ENCODE measurements around the gene CABP4. TPM values are rescaled to one million over a fixed set of nuclear protein-coding genes. Genes with fewer than 3 reads are reported as not detected.

The CABP4 gene
- polyA plus RNA-seq, 2 donors: 0.14 to 0.39 TPM

GRCh38 chr11:67500831-67501715 is 45.9 kb downstream of the CABP4 start:
- H3K4me3 ChIP-seq (ENCODE audit: low read depth in 1 of 2, low read length in 2 of 2): no peak overlapping the region
- peaks cover 7 to 43% of the 10 kb centered on the region in 2 donors for H3K36me3 ChIP-seq (ENCODE audit: control insufficient read depth in 2 of 2, insufficient read depth in 2 of 2, low read length in 1 of 2)
- H3K27ac ChIP-seq (ENCODE audit: low read depth in 2 of 2, low read length in 1 of 2): no peak overlapping the region
- H3K9me3 ChIP-seq (ENCODE audit: control insufficient read depth in 2 of 2, insufficient read depth in 1 of 2, low read depth in 1 of 2, low read length in 1 of 2): peaks cover 0 to 2% of the 10 kb centered on the region in 2 donors
- H3K27me3 ChIP-seq (ENCODE audit: control insufficient read depth in 1 of 2, insufficient read depth in 2 of 2, low read length in 2 of 2): no peaks in the 10 kb centered on the region
- peaks cover 10% of the 10 kb centered on the region in 2 donors for H3K4me1 ChIP-seq (ENCODE audit: control insufficient read depth in 2 of 2, insufficient read depth in 2 of 2, low read length in 1 of 2)
- WGBS, 2 donors: 91 to 93% methylated on average over 9 of the region's 9 CpGs

DNA sequence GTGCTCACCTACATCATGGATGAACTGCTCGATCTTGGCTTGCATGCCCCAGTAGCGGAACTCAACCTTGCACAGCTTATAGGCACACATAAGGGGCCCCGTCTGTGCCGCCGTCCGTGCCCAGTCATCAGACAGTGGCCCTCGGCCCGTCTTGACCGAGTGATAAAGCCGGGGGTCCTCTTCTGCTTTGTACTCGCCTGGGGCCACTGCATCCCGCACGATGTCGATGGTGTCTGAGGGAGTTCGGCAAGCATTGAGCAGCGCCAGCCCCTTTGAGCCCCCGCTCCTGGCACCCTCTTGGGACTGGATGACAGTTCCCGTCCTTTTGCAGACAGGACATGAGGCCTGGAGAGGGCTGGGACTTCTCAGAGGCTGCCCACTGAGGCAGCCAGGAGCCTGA is 46.7 kb downstream of the CABP4 start:
- WGBS, 2 donors: 96 to 98% methylated on average over 18 of the region's 18 CpGs

DNA sequence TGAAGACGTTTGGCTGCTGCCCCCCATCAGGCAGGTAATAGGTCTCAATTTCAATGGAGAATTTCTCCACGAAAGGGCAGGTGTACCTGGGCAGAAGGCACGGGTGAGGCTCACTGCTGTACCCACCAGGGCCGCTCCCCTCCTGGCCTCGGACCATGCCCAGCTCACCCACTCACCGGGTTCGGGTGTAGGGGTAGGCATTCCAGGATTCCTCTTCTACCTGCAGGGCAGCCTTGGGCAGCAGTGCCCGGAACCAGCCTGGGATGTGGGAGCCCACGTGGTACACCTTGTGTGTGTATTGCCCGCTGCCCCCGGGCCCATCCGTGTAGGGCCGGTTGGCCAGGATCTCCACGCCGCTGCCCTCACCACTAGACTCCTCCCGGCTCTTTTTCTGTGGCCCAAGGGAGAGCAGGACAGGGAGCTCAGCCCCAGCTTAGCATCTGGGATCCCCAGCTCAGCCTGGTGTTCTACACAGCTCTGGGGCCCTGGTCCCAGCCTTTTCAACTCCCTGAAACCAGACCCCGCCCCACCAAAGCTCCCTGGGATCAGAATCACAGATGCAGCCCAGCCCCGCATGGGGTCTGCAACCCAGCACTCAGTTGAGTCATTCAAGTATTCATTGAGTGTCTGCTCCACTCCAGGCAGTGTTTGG is 47.3 kb downstream of the CABP4 start:
- Histone ChIP-seq H3K27ac (ENCODE audit: low read depth in 2 of 2, low read length in 1 of 2) (no peak overlapping the region), H3K9me3 (ENCODE audit: control insufficient read depth in 2 of 2, insufficient read depth in 1 of 2, low read depth in 1 of 2, low read length in 1 of 2) (peaks cover 0 to 2% of the 10 kb centered on the region in 2 donors), H3K4me1 (ENCODE audit: control insufficient read depth in 2 of 2, insufficient read depth in 2 of 2, low read length in 1 of 2) (peaks cover 12 to 18% of the 10 kb centered on the region in 2 donors), H3K4me3 (ENCODE audit: low read depth in 1 of 2, low read length in 2 of 2) (no peak overlapping the region), H3K36me3 (ENCODE audit: control insufficient read depth in 2 of 2, insufficient read depth in 2 of 2, low read length in 1 of 2) (peaks cover 0 to 34% of the 10 kb centered on the region in 2 donors), H3K27me3 (ENCODE audit: control insufficient read depth in 1 of 2, insufficient read depth in 2 of 2, low read length in 2 of 2) (no peaks in the 10 kb centered on the region)
- 95 to 96% methylated on average over 18 of the region's 18 CpGs for WGBS, 2 donors

More for the DNA sequence above, 46.7 kb downstream of the CABP4 start:
- Histone ChIP-seq H3K27ac (ENCODE audit: low read depth in 2 of 2, low read length in 1 of 2) (no peak overlapping the region), H3K4me3 (ENCODE audit: low read depth in 1 of 2, low read length in 2 of 2) (no peak overlapping the region), H3K27me3 (ENCODE audit: control insufficient read depth in 1 of 2, insufficient read depth in 2 of 2, low read length in 2 of 2) (no peaks in the 10 kb centered on the region), H3K36me3 (ENCODE audit: control insufficient read depth in 2 of 2, insufficient read depth in 2 of 2, low read length in 1 of 2) (peaks cover 6 to 40% of the 10 kb centered on the region in 2 donors), H3K4me1 (ENCODE audit: control insufficient read depth in 2 of 2, insufficient read depth in 2 of 2, low read length in 1 of 2) (peaks cover 12 to 14% of the 10 kb centered on the region in 2 donors), H3K9me3 (ENCODE audit: control insufficient read depth in 2 of 2, insufficient read depth in 1 of 2, low read depth in 1 of 2, low read length in 1 of 2) (peaks cover 0 to 2% of the 10 kb centered on the region in 2 donors)

- peaks cover 12 to 22% of the 10 kb centered on the region in 2 donors for H3K4me1 ChIP-seq (ENCODE audit: control insufficient read depth in 2 of 2, insufficient read depth in 2 of 2, low read length in 1 of 2)
- H3K9me3 ChIP-seq (ENCODE audit: control insufficient read depth in 2 of 2, insufficient read depth in 1 of 2, low read depth in 1 of 2, low read length in 1 of 2): peaks cover 0 to 2% of the 10 kb centered on the region in 2 donors
- no peak overlapping the region for H3K27ac ChIP-seq (ENCODE audit: low read depth in 2 of 2, low read length in 1 of 2)
- H3K4me3 ChIP-seq (ENCODE audit: low read depth in 1 of 2, low read length in 2 of 2): peak overlapping the region; percentile 58 to 74
- WGBS, 2 donors: 72 to 75% methylated on average over 18 to 19 of the region's 19 CpGs
- H3K27me3 ChIP-seq (ENCODE audit: control insufficient read depth in 1 of 2, insufficient read depth in 2 of 2, low read length in 2 of 2): no peaks in the 10 kb centered on the region
- H3K36me3 ChIP-seq (ENCODE audit: control insufficient read depth in 2 of 2, insufficient read depth in 2 of 2, low read length in 1 of 2): peaks cover 0 to 27% of the 10 kb centered on the region in 2 donors
Measured at GRCh38 chr11:67503119-67504004, 48.2 kb downstream of the CABP4 start.

GRCh38 chr11:67504005-67504949 is 49.1 kb downstream of the CABP4 start:
- peak overlapping the region; percentile 98 to 99 for H3K27ac ChIP-seq (ENCODE audit: low read depth in 2 of 2, low read length in 1 of 2)
- no peaks in the 10 kb centered on the region for H3K27me3 ChIP-seq (ENCODE audit: control insufficient read depth in 1 of 2, insufficient read depth in 2 of 2, low read length in 2 of 2)
- H3K4me1 ChIP-seq (ENCODE audit: control insufficient read depth in 2 of 2, insufficient read depth in 2 of 2, low read length in 1 of 2): peaks cover 12 to 27% of the 10 kb centered on the region in 2 donors
- H3K36me3 ChIP-seq (ENCODE audit: control insufficient read depth in 2 of 2, insufficient read depth in 2 of 2, low read length in 1 of 2): peaks cover 0 to 21% of the 10 kb centered on the region in 2 donors
- peaks cover 0 to 2% of the 10 kb centered on the region in 2 donors for H3K9me3 ChIP-seq (ENCODE audit: control insufficient read depth in 2 of 2, insufficient read depth in 1 of 2, low read depth in 1 of 2, low read length in 1 of 2)
- peak overlapping the region; percentile 58 to 74 for H3K4me3 ChIP-seq (ENCODE audit: low read depth in 1 of 2, low read length in 2 of 2)
- WGBS, 2 donors: 2% methylated on average over 73 to 101 of the region's 101 CpGs

DNA sequence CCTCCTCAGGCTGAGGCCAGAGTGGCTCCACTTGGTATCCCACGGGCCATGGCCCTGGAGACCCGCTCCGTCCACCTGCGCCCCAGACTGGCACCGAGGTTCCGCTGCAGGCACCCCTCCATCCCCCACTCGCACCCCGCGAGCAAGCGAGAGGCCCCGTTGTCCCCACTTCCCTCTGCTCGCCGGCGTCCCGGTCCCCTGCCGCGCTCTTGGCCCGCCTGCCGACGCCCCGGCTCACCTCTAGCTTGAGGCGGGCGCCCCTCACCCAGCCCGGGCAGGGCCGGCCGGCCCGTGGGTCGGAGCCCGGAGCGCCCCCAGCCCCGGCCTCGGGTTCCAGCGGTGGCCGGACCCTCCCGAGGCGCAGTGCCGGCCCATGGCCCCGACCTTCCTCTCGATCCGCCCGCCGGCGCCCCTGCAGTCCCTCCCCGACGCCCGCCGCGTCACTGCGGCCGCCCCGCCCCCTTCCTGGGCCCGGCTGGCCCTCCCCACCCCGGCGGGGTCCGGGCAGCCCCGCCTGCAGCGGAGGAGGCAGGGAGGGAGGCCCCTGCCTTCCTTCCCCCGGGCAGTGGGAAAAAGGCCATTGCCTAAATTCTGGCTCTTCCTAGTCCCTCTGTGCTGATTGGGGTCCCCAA is 49.9 kb downstream of the CABP4 start, which contains the start of gene PITPNM1:
Gene PITPNM1 (minus strand): TSS at position 414 of the 632 bp plus-strand sequence. CDS start 1,183 bp downstream, outside the sequence.
- Histone ChIP-seq H3K9me3 (ENCODE audit: control insufficient read depth in 2 of 2, insufficient read depth in 1 of 2, low read depth in 1 of 2, low read length in 1 of 2) (peaks cover 0 to 2% of the 10 kb centered on the region in 2 donors), H3K36me3 (ENCODE audit: control insufficient read depth in 2 of 2, insufficient read depth in 2 of 2, low read length in 1 of 2) (peaks cover 0 to 15% of the 10 kb centered on the region in 2 donors), H3K4me1 (ENCODE audit: control insufficient read depth in 2 of 2, insufficient read depth in 2 of 2, low read length in 1 of 2) (peaks cover 12 to 27% of the 10 kb centered on the region in 2 donors), H3K27ac (ENCODE audit: low read depth in 2 of 2, low read length in 1 of 2) (peak within 1 kb of the TSS; percentile 98 to 99), H3K4me3 (ENCODE audit: low read depth in 1 of 2, low read length in 2 of 2) (peak within 1 kb of the TSS; percentile 58 to 74), H3K27me3 (ENCODE audit: control insufficient read depth in 1 of 2, insufficient read depth in 2 of 2, low read length in 2 of 2) (no peaks in the 10 kb centered on the region)
- 1% methylated on average over 55 to 58 of the region's 58 CpGs for WGBS, 2 donors

- Histone ChIP-seq H3K4me3 (ENCODE audit: low read depth in 1 of 2, low read length in 2 of 2) (peak overlapping the region; percentile 58 to 74), H3K4me1 (ENCODE audit: control insufficient read depth in 2 of 2, insufficient read depth in 2 of 2, low read length in 1 of 2) (peaks cover 12 to 27% of the 10 kb centered on the region in 2 donors)
Measured at GRCh38 chr11:67505605-67506396, 50.6 kb downstream of the CABP4 start.

More at GRCh38 chr11:67505605-67506396, 50.6 kb downstream of the CABP4 start:
- Histone ChIP-seq H3K9me3 (ENCODE audit: control insufficient read depth in 2 of 2, insufficient read depth in 1 of 2, low read depth in 1 of 2, low read length in 1 of 2) (peaks cover 0 to 2% of the 10 kb centered on the region in 2 donors), H3K36me3 (ENCODE audit: control insufficient read depth in 2 of 2, insufficient read depth in 2 of 2, low read length in 1 of 2) (peaks cover 0 to 10% of the 10 kb centered on the region in 2 donors), H3K27ac (ENCODE audit: low read depth in 2 of 2, low read length in 1 of 2) (peak overlapping the region; percentile 98 to 99), H3K27me3 (ENCODE audit: control insufficient read depth in 1 of 2, insufficient read depth in 2 of 2, low read length in 2 of 2) (no peaks in the 10 kb centered on the region)
- WGBS, 2 donors: 7% methylated on average over 17 of the region's 17 CpGs

All from esophagus (tissue), 2 donors.